Mononuclear cell (primary cell): ENCODE data around the gene PRKACA. TPM values are rescaled to one million over a fixed set of nuclear protein-coding genes. Genes with fewer than 3 reads are reported as not detected.

ENCODE experiments used
- H3K27me3 ChIP-seq: 2 replicates; pipeline ENCODE4 v1.6.0; 2011; ENCODE audit warnings: low read length, control low read depth; ENCODE audit not compliant: insufficient read depth
- H3K4me1 ChIP-seq: 2 replicates; pipeline ENCODE4 v1.5.1; 2011; ENCODE audit warnings: mild to moderate bottlenecking, low read length, control low read depth; ENCODE audit not compliant: insufficient read depth
- H3K4me3 ChIP-seq: 2 replicates; pipeline ENCODE4 v1.5.1; 2011; ENCODE audit warnings: mild to moderate bottlenecking, low read length, moderate library complexity
- H3K9me3 ChIP-seq: 2 replicates; pipeline ENCODE4 v1.5.1; 2011; ENCODE audit warnings: low read depth, mild to moderate bottlenecking, control low read depth, low read length
- total RNA-seq: library from RNA; depleted of rRNA; stranded (reverse); fragments of >200 nt; gene quantifications from one replicate; pipeline ENCODE4 v1.2.3, GENCODE V29; 2012

PRKACA gene
- total RNA-seq, 1 donor, result 62.0 TPM

DNA sequence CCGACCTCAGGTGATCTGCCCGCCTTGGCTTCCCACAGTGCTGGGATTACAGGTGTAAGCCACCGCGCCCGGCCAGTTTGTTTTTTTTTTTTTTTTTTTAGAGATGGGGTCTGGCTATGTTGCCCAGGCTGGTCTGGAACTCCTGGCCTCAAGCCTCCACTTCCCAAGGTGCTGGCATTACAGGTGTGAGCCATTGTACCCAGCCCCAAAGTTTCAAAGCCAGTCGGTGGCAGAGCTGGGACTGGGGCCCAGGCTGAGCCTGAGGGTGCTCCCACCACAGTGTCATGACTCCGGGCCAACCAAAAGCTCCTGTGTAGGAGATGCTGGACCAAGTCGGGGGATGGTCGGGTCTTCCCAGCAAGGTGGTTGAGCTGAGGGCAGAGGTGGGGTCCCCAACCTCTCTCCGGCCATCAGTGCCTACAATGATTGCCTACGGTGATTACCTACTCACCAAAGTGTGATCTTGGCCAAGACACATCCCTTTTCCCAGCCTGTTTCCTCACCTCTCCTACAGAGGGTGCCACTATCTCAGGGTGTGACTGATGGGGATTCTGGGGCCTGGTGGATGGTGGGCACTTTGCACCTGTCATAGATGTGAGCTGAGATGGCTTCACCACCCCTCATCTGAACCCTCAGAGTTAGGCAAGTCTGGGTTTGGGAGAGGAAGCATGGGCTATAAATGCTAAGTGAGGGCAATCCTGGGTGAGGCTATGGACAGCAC, 21.1 kb downstream of the PRKACA start:
- Histone ChIP-seq H3K9me3 (no peaks in the 10 kb centered on the region), H3K4me3 (no peak overlapping the region), H3K27me3 (no peaks in the 10 kb centered on the region), H3K4me1 (peaks cover 8% of the 10 kb centered on the region)

DNA sequence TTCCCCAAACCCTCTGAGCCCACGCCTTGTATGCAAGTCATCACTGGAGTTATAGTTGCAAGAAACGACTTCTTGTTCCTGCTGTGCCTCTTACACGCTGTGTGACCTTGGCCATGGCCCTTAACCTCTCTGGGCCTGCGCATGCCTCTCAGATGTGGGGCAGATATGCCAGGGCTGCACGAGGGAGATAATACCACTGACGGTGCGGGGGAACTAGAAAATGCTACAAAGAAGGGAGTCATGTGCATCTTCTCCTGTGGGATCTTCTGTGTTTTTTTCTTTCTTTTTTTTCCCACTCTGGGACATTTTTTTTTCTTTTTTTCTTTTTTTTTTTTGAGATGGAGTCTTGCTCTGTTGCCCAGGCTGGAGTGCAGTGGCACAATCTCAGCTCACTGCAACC, 22.7 kb downstream of the PRKACA start:
- Histone ChIP-seq H3K27me3 (no peaks in the 10 kb centered on the region), H3K4me1 (peaks cover 8% of the 10 kb centered on the region), H3K4me3 (no peak overlapping the region), H3K9me3 (no peaks in the 10 kb centered on the region)

DNA sequence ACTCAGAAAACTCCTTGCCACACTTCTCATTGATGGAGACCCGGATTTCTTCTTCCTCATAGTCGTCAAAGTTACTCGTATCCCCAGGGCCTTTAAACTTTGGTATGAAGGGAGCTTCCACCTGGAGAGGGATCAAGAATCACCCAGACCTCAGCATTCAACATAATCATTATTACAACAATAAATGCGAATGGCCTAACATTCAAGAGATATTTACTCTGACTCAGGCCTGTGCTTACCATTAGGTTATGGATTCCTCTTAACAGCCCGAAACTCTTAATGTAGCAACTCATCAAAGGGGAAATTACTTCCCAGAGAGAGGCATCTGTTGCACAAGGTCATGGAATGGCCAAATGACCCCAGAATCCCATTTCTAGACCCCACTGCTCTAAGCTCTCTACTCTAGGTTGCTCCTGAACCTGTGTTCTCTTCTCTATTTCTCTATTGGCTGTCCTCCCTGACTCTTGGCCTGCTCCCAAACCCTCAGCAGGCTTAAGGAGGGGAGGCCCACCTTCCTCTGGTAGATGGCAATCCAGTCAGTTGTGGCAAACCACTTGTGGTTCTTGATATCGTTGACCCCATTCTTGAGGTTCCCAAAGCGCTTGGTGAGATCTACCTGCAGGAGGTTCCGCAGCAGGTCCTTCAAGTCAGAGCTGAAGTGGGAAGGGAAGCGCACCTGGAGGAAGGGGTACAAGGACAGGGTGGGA, 24.3 kb downstream of the PRKACA start:
- H3K4me1 ChIP-seq, result peaks cover 16% of the 10 kb centered on the region
- no peaks in the 10 kb centered on the region for H3K27me3 ChIP-seq
- H3K9me3 ChIP-seq, result no peaks in the 10 kb centered on the region
- no peak overlapping the region for H3K4me3 ChIP-seq

DNA sequence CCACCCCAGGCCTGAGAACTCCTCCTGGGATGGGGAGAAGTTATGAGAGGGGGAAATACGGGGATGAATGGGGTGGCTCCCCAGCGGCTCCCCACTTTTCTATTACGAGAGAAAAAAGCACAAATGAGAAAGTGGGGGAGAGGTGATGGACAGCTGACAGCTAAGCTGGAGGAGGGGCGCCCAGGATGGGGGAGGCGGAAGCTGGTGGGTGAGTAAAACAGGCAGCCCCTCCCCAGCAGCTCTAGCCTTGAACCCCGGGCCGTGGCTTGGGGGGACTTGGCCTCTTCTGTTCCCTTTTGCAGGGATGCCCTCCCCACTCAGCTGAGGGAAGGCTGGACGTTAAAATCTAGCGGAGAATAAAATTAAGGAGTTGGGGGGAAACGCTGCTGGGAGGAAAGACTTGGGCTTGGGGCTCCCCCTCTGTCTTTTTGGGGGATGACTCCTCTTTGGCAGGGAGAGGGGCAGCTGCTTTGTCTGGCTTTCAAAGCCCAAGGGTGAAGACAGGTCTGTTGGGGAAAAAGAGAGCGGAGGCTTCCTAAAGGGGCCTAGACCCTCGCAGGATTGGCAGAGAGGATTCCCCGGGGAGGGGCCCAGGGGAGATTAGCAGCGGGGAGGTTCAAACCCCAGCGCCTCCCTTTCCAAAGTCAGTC, 25.6 kb downstream of the PRKACA start:
- Histone ChIP-seq H3K9me3 (no peaks in the 10 kb centered on the region), H3K27me3 (no peaks in the 10 kb centered on the region), H3K4me3 (peak overlapping the region; percentile 68), H3K4me1 (peaks cover 16% of the 10 kb centered on the region)

DNA sequence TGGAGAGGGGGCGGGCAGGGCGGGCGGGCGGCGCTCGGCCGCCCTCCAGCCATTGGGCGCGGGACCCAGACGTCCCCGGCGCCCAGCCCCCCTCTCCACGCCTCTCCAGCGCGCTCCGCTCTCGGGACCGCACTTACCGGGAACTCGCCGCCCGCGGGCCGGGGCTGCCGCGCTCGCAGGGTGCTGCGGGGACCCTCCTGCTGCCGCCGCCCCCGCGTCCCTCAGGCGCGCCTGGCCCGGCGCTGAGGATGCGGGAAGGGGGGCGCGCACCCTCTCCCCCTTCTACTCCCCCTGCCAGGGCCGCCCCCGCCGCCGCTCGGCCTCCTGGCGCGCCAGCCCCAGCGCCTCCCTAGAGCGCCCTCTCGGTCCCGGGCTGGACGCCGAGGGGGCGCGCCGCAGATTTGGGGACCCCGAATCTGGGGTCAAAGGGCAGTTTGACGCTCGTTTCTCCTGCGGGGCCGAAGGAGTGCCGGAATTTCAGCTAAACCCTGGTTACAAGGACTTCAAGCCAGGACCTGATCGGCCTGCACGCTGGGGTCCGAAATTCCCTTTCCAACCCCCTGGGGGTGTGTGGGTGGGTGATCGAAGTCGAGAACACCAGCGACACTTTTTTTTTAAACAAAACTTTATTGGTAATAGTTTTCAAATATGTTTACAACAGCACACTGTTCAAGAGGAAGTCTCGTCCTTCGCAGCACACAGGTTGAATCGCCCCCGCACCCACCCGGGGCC, 26.3 kb downstream of the PRKACA start:
- Histone ChIP-seq H3K27me3 (no peaks in the 10 kb centered on the region), H3K4me1 (peaks cover 16% of the 10 kb centered on the region), H3K4me3 (peak overlapping the region; percentile 68), H3K9me3 (no peaks in the 10 kb centered on the region)

DNA sequence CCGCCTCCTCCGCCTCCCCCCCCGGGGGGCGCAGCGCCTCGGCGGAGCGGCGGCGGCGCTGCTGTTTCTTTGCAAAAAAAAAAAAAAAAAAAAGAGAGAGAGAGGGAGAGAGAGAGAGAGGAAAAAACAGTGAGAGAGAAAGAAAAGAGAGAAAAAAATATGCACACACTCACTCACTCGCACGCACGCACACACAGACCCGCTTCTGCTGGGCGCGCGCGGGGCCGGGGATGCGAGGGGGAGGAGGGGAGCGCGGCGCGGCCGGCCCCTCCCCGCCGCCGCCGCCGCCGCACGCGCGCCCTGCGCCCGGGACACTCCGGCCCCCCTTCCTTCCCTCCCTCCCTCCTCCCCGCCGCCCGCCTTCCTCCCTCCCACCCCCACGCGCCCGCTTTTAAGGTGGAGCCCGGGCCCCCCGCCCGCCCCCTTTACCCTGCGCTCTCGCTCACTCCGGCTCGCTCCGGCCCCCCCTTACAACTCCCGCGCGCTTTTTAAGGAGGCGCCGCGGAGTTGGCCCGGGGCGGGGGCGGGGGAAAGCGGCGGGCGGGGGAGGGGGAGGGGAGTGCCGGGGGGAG, 27.0 kb downstream of the PRKACA start, which contains the start of gene SAMD1:
SAMD1 (minus strand) TSS at position 243 of the 572 bp plus-strand sequence.
- H3K27me3 ChIP-seq, result no peaks in the 10 kb centered on the region
- peak within 1 kb of the TSS; percentile 68 for H3K4me3 ChIP-seq
- peaks cover 16% of the 10 kb centered on the region for H3K4me1 ChIP-seq
- no peaks in the 10 kb centered on the region for H3K9me3 ChIP-seq

DNA sequence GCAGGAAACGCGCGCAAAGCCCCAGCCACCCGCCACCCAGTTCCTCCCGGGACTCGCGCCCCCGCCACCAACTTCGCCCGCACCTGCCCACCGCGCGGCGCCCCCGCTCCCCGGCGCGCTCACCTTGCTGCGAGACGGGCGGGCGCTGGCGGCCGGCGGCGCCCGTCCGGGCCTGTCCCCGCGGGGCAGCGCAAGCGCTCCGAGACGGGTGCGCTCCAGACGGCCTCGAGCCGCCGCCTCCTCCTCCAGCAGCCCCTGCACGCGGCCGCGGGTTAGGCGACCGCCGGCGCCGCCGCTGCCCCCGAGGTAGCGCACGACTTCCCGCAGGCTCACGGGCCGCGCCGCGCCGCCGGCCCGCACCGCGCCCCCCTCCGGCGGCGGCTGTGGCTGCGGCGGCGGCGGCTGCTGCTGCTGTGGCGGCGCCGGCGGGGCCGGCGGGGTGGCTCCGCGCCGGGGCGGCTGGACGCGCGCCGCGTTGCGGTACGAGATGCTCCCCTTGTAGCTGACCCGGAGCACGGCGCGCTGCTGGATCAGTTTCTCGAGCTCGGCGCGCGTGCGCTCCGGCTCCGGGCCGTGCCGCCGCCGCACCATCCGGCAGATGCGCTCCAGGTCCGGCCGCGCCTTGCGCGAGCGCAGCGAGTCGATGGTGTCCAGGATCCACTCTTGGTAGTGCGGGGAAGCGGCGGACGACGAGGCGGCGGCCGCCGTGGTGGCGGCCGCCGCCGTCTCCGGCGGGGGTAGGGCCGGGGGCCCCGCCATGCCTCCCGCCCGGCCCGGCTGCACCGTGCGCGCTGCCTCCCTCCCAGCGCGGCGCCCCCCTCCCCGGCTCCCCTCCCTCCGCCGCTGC, 27.7 kb downstream of the PRKACA start:
- H3K4me1 ChIP-seq, result peaks cover 16% of the 10 kb centered on the region
- no peaks in the 10 kb centered on the region for H3K9me3 ChIP-seq
- H3K4me3 ChIP-seq, result peak overlapping the region; percentile 51
- no peaks in the 10 kb centered on the region for H3K27me3 ChIP-seq

DNA sequence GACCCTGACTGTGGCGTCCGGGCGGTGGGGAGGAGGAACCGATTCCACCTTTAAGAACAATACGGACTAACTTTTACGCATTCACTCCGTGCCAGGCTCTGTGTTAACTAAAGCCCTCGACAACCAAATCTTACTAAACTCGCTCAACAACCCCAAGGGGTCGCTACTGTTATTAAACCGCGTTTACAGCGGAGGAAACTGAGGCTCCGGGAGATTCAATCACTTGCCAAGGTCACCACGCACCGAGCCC, 28.2 kb downstream of the PRKACA start:
- Histone ChIP-seq H3K9me3 (no peaks in the 10 kb centered on the region), H3K27me3 (no peaks in the 10 kb centered on the region), H3K4me1 (peaks cover 16% of the 10 kb centered on the region), H3K4me3 (no peak overlapping the region)

DNA sequence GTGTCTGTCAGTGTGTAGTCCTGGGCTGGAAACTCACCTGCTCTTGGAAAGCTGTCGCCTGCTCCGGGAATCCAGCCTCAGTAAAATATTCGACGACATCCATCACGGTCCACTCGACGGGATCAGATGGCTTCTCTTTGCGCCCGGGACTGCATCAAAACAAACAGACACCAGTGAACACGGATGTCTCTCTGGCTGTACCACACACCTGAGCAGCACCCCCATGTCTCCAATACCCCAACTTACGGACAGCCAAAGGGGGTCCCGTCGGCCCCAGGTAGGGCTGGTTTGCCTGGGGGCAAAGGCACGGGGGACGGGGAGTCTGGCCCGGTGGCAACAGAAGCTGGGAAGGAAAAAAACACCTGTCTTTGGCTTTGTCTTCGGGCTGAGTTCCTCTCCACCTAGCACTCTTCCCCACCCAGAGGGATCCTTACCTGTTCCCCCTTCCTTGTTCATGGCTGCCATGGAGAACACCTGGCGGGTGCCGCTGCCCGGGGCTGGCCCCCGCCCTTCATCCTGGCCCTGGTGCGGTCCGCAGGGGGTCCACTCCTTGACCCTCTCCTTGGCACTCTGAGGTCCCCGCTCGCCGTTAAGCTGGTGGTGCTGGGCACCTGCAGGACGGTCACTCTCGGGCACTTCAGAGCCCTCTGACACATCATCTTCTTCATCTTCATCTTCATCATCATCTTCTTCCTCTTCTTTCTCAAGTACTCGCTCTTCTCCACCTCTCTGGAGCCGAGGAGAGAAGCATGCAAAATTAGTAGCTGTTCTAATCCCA, 28.7 kb downstream of the PRKACA start:
- Histone ChIP-seq H3K4me3 (no peak overlapping the region), H3K27me3 (no peaks in the 10 kb centered on the region), H3K9me3 (no peaks in the 10 kb centered on the region), H3K4me1 (peaks cover 16% of the 10 kb centered on the region)

DNA sequence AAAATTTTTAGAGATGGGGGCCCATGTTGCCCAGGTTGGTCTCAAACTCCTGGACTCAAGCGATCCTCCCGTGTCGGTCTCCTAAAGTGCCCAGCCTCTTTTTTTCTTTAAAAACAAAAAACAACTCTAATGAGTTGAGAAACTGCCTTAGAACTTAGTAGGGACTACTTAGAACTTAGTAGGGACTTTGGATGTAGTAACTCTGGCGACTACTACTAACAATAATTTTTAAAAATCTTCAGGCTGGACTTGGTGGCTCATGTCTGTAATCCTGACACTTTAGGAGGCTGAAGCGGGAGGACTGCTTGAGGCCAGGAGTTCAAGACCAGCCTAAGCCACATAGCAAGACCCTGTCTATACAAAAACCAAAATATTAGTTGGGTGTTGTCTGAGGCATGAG, 31.5 kb downstream of the PRKACA start:
- Histone ChIP-seq H3K4me1 (peaks cover 19% of the 10 kb centered on the region), H3K4me3 (no peak overlapping the region), H3K9me3 (no peaks in the 10 kb centered on the region), H3K27me3 (no peaks in the 10 kb centered on the region)

DNA sequence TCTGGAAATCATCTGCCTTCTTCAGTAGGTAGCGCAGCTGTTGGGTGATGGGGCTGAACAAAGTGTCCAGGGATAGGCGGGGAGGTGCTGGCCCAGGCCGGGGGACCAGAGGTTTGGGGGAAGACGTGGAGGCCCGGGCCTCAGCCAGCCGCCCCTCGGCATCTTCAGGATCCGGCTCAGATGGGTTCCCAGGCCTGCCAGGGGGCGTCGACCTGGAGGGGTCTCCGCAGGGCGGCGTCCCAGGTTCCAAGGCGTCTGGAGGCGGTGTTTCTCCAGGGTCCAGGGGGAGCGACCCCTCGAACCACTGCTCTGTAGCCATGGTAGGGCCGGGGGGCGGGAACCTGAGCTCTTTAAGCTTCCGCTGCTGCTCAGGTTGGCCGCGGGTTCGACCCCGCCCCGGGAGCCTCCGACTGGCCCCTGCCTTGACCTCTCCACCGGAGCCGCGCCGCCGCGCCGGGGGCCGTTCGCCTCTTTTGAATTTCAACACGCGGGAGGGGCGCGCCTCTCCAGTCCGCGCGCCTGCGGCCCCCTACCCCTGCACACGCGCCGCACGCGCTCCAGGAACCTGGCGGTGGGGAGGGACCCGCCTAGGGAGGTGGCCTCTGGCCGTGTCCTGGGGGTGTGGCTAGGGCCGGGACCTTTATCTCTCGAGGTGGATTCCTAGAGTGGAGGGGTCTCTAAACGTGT, 32.1 kb downstream of the PRKACA start, which contains the start of gene C19orf67:
C19orf67 (minus strand) TSS at position 475 of the 687 bp plus-strand sequence; CDS start at position 319, 156 bp downstream.
- peaks cover 26% of the 10 kb centered on the region for H3K4me1 ChIP-seq

DNA sequence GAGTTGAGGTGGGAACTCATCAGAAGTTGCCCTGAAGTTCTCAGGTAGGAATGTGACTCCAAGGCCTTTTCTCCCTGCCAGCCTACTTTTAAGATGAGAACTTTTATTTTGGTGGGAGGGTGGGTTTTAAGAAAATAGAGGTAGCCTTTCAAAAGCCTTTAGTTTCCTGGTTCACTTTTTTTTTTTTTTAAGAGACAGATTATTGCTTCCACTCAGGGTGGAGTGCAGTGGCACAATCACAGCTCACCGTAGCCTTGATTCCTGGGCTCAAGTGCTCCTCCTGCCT, 34.9 kb downstream of the PRKACA start:
- Histone ChIP-seq H3K9me3 (no peaks in the 10 kb centered on the region), H3K27me3 (no peaks in the 10 kb centered on the region)

More for the DNA sequence above, 32.1 kb downstream of the PRKACA start, which contains the start of gene C19orf67:
- no peak within 1 kb of the TSS for H3K4me3 ChIP-seq
- no peaks in the 10 kb centered on the region for H3K9me3 ChIP-seq
- no peaks in the 10 kb centered on the region for H3K27me3 ChIP-seq

More for the DNA sequence above, 34.9 kb downstream of the PRKACA start:
- Histone ChIP-seq H3K4me1 (peaks cover 43% of the 10 kb centered on the region), H3K4me3 (no peak overlapping the region)
